ENCODE measurements around the gene AGT. TPM values are rescaled to one million over a fixed set of nuclear protein-coding genes. Genes with fewer than 3 reads are reported as not detected.

The AGT gene
- total RNA-seq, 1 donor from 2014 or later: 118 TPM

DNA sequence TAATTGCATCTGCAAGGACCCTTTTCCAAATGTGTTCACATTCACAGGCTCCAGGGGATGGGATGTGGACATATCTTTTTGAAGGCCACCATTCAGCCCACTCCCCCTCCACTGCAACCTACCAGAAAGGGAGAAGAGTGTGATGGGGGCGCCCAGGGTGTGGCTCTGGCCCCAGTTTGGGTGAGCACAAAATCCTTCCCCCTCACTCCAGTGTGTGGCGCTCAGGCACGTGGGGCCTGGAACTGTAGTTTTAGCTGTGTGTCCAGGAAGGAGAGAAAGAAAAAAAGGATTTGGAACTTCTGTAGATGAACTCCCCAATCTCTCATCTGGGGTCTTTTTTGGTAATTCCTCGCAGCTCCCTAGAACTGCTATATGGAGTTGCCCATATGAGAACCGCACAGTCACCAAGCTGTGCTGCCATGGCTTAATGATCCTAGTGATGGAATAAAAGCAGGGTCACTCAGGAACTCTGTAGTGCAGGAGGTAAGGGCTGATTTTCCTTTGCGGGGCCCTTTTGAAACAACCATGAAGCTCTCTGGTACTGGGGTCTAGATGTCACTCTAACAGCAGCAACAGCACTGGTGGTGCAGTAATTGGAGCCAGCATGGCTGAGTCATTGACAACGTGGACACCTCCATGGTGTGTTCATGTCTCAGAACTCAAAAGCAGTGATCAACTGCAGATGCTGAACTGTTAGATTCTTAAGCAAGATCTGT is 17.0 kb downstream of the AGT start:
- peaks cover 5% of the 10 kb centered on the region for H3K4me1 Mint-ChIP-seq (ENCODE audit: low read depth)
- H3K36me3 Mint-ChIP-seq (ENCODE audit: low read depth): peaks cover 23% of the 10 kb centered on the region
- H3K27ac Mint-ChIP-seq (ENCODE audit: unreplicated experiment): no peak overlapping the region
- no peak for DNase-seq (ENCODE audit: low spot score)
- H3K27me3 Mint-ChIP-seq (ENCODE audit: low read depth): no peaks in the 10 kb centered on the region
- TF ChIP-seq CTCF (IDR thresholded peaks at IDR 0.05): no peak
- no peak overlapping the region for H3K4me3 Mint-ChIP-seq (ENCODE audit: unreplicated experiment)
- H3K9me3 Mint-ChIP-seq (ENCODE audit: low read depth): no peaks in the 10 kb centered on the region

GRCh38 chr1:230696218-230696617 is 17.7 kb downstream of the AGT start:
- Mint-ChIP-seq H3K27me3 (ENCODE audit: low read depth) (no peaks in the 10 kb centered on the region), H3K9me3 (ENCODE audit: low read depth) (no peaks in the 10 kb centered on the region), H3K4me3 (ENCODE audit: unreplicated experiment) (no peak overlapping the region), H3K27ac (ENCODE audit: unreplicated experiment) (no peak overlapping the region), H3K4me1 (ENCODE audit: low read depth) (peaks cover 5% of the 10 kb centered on the region), H3K36me3 (ENCODE audit: low read depth) (peaks cover 25% of the 10 kb centered on the region)
- no peak for TF ChIP-seq CTCF (IDR thresholded peaks at IDR 0.05)
- DNase-seq (ENCODE audit: low spot score): no peak

DNA sequence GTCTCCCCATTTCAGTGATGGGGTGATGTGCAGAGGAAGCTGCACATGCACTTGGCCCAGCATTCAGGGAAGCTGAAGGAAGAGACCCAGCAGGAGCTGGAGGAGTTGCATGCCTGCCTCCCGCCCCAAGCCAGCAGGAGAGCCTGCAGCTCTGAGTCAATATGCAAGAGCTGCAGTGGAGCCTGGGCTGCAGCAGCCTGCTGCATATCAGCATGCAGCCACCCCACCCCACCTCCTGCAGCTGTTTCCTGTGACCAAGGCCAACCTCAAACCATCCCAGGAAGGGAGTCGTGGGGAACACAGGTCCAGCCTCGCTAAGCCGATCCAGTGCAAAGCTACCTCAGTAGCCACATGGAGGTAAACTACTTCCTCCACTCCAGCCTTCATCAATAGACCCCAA is 18.9 kb downstream of the AGT start:
- Mint-ChIP-seq H3K27ac (ENCODE audit: unreplicated experiment) (no peak overlapping the region), H3K36me3 (ENCODE audit: low read depth) (peaks cover 30% of the 10 kb centered on the region), H3K4me3 (ENCODE audit: unreplicated experiment) (no peak overlapping the region), H3K9me3 (ENCODE audit: low read depth) (no peaks in the 10 kb centered on the region), H3K27me3 (ENCODE audit: low read depth) (no peaks in the 10 kb centered on the region), H3K4me1 (ENCODE audit: low read depth) (peaks cover 5% of the 10 kb centered on the region)
- no peak for DNase-seq (ENCODE audit: low spot score)
- no peak for TF ChIP-seq CTCF (IDR thresholded peaks at IDR 0.05)

- TF ChIP-seq CTCF (IDR thresholded peaks at IDR 0.05): no peak
- Mint-ChIP-seq H3K27ac (ENCODE audit: unreplicated experiment) (no peak overlapping the region), H3K4me3 (ENCODE audit: unreplicated experiment) (no peak overlapping the region), H3K4me1 (ENCODE audit: low read depth) (peaks cover 5% of the 10 kb centered on the region), H3K36me3 (ENCODE audit: low read depth) (peaks cover 34% of the 10 kb centered on the region), H3K27me3 (ENCODE audit: low read depth) (no peaks in the 10 kb centered on the region), H3K9me3 (ENCODE audit: low read depth) (no peaks in the 10 kb centered on the region)
- no peak for DNase-seq (ENCODE audit: low spot score)
Observed at GRCh38 chr1:230694464-230694863, 19.5 kb downstream of the AGT start.

- no peaks in the 10 kb centered on the region for H3K27me3 Mint-ChIP-seq (ENCODE audit: low read depth)
- peaks cover 34% of the 10 kb centered on the region for H3K36me3 Mint-ChIP-seq (ENCODE audit: low read depth)
- no peak for TF ChIP-seq CTCF (IDR thresholded peaks at IDR 0.05)
- DNase-seq (ENCODE audit: low spot score): no peak
- peaks cover 5% of the 10 kb centered on the region for H3K4me1 Mint-ChIP-seq (ENCODE audit: low read depth)
- H3K27ac Mint-ChIP-seq (ENCODE audit: unreplicated experiment): no peak overlapping the region
- H3K9me3 Mint-ChIP-seq (ENCODE audit: low read depth): no peaks in the 10 kb centered on the region
- H3K4me3 Mint-ChIP-seq (ENCODE audit: unreplicated experiment): no peak overlapping the region
Observed at GRCh38 chr1:230693777-230694176, 20.1 kb downstream of the AGT start.
